ENCODE results near the gene SMYD5.
A peak's percentile ranks its signal among the peaks of the same experiment; 100 is the strongest.

Gene SMYD5

GRCh38 chr2:73243884-73244570 lies 30.0 kb downstream of the SMYD5 start:
- peak; percentile 97 for DNase-seq

DNA sequence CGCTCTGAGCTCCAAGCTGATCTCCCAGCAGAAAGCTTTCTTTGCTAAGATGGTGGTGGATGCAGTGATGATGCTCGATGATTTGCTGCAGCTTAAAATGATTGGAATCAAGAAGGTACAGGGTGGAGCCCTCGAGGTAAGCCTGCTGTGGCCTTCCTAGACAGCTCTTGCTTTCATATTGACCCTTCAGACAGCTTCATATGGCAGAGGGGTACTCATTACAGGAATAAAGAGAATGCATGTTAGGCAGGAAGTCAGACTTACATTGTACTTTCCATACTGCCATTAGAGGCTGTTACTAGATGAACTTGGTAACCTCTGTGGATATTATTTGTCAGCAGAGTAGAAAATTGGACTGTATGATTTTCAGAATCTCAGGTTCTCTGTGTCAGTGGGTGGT lies 30.5 kb downstream of the SMYD5 start:
- DNase-seq: no peak

DNA sequence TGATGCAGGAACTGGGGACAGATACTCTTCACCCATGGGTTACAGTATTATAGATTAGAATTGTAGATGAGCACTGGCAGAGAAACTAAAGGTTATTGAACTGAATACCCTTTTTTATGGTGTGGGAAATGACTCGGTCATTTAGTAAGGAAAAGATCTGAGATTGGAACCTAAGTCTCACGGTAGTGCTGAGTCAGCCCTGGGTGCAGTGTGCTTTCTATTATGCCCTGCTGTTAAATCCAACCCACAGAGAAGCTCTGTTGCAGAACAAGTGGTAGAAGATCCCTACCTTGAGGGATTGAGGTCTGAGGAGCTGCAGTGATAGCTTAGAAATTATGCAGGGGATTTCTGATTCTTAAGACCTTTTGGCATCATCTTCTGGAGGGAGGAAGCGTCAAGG lies 32.8 kb downstream of the SMYD5 start:
- no peak for DNase-seq

GRCh38 chr2:73249636-73250035 lies 35.6 kb downstream of the SMYD5 start:
- DNase-seq: no peak

GRCh38 chr2:73250872-73251846 lies 37.1 kb downstream of the SMYD5 start:
- DNase-seq: no peak

GRCh38 chr2:73252238-73253027 lies 38.4 kb downstream of the SMYD5 start:
- DNase-seq: no peak

GRCh38 chr2:73253400-73253799 lies 39.4 kb downstream of the SMYD5 start:
- DNase-seq: no peak

DNA sequence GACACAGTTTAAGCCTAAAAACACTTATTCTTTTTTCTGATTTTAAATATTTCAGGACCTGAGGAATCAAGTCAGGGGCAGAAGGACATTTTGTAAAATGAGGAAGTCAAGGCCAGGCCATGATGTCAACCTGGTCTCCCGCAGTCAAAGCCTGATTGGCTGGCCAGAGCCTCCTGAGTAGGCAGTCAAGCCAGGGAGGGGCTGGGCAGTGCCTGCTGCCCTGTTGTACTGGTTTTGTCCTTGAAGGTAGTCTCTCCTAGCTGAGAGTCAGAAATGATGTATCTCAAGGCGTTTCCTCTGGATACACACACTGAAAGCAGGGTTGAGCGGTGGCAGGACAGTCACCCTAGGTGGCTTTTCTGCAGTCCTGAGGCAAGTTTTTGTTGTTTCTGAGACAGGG lies 39.9 kb downstream of the SMYD5 start:
- DNase-seq: no peak

DNA sequence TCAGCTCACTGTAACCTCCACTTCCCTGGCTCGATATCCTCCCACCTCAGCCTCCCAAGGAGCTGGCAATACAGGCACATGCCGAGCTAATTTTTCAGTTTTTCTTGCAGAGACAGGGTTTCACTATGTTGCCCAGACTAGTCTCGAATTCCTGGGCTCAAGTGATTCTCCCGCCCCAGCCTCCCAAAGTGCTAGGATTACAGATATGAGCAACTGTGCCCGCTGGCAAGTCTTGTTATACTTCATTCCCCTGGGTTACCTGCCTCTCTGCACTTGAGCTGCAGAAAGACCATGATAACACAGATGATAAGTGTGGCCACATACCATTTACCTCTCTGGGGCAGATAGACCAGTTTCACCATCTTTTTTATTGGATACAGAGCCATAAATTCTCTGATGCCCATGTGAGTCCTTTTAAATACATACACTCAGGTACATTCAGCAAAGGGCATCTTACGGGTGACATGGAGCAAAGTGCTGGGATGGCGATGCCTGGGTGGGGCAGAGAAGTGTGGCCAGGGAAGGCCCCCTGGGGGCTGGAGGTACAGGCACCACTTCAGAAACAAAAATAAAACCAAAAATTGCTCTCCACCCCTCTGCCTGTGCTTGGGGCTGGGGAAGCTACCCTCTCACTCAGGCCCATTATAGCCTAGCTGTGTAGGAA lies 40.4 kb downstream of the SMYD5 start:
- no peak for DNase-seq

- no peak for DNase-seq
Measured at GRCh38 chr2:73255007-73255644, 41.1 kb downstream of the SMYD5 start.

GRCh38 chr2:73255907-73256617 lies 42.0 kb downstream of the SMYD5 start:
- DNase-seq: no peak

- no peak for DNase-seq
Measured at GRCh38 chr2:73256618-73256922, 42.5 kb downstream of the SMYD5 start.

DNA sequence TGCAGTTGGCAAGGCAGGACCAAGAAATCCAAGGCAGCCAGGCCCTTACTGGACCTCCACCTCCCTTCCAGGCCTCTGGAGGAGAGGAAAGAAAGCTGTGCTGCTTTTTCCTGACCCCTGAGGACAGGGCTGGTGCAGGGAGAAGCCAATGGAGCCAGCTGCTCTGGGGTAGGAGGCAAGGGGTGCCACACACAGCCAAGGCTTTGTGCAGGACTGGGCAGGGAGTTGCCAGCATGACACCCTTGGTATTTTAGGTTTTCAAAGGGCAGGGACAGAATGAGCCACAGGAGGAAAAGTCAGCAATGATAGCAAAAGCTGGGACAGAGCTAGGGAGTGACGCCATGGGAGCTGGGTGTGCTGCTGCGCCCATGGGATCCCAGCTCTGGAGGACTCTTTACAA lies 43.0 kb downstream of the SMYD5 start:
- DNase-seq: no peak

DNA sequence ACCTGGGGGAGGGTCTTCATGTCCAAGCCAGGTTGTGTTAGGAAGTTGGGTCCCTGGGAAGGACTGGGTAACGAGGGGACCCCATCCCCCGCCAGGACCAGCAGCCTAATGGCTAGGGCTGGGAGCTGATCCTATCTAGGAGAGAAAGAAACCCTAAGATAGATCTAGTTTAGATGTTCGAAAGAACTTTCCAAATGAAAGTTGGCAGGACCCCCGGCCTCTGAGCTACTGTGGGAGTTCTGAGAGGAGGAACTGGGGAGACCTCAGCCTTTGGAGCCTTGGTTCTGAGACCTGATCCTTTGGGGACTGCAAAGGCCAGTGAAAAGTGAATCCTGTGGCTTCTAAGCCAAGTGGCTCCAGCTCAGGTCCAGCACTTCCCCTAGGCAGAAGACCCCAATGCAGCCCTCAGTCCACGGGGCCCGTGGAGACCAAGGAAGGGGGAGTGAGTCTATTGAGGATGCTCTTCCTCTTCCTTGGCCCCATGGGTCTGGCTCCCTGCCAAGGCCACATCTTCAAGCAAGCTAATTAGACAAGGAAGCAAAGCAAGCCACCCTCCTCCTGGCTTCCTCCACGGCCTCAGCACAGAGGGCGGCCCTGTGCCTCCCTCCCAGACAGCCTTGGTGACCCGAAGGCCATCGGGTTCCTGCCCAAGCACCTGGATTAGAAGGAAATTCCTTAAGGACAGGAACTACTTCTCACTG lies 43.5 kb downstream of the SMYD5 start:
- no peak for DNase-seq

DNA sequence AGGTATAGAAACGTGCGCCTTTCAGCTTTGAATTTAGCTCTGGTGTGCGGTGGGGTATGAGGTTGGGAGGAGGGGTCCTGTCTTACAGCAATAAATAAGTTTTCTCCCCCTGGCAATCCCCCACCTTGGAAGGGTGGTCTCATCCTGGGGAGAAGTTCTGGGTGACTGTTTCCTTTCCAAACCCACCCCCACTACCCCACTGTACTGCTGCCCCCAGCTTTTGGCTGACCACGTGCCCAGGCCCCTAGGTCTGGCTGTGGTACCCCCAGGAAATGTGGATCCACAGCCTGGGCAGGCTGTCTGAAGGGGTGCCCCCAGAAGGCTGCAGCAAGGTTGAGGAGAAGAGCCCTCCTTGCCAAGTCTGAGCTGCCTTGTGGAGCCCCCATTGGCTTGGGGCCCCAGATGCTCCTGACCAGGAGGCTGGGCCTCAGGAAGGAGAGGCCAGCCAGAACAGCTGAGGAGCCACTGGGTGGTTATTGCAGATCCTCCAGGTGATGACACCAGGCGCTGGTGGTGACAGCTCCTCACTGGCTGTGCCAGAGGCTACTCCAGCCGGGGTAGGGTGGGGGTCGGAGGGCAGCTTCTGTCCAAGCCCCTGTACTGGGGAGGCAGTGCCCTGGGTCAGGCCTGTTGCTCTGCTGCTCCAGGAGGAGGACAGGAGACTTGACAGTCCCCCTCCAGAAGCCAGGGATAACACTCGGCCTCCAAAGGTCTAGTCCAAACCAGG lies 44.3 kb downstream of the SMYD5 start:
- no peak for DNase-seq

GRCh38 chr2:73258913-73259215 lies 44.8 kb downstream of the SMYD5 start:
- no peak for DNase-seq

DNA sequence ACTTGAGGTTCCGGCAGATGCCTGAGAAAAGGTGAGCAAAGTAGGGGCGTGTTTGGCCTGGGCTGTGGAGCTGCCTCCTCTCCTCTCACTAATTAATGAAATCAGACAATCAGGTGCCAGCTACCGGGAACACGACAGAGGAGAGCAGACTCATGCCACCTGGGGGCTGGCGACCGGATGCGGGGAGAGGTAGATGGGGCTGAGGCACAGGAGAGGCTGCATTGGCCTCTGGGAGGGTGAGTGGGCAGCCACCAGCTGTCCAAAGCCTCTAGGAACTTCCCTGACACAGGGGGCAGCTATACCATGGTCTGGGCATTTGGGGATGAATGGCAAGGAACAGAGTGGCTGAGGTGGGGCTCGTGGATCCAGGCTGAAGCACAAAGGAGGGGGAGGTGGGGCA lies 45.2 kb downstream of the SMYD5 start:
- no peak for DNase-seq

- no peak for DNase-seq
Measured at GRCh38 chr2:73259704-73260337, 45.8 kb downstream of the SMYD5 start.

DNA sequence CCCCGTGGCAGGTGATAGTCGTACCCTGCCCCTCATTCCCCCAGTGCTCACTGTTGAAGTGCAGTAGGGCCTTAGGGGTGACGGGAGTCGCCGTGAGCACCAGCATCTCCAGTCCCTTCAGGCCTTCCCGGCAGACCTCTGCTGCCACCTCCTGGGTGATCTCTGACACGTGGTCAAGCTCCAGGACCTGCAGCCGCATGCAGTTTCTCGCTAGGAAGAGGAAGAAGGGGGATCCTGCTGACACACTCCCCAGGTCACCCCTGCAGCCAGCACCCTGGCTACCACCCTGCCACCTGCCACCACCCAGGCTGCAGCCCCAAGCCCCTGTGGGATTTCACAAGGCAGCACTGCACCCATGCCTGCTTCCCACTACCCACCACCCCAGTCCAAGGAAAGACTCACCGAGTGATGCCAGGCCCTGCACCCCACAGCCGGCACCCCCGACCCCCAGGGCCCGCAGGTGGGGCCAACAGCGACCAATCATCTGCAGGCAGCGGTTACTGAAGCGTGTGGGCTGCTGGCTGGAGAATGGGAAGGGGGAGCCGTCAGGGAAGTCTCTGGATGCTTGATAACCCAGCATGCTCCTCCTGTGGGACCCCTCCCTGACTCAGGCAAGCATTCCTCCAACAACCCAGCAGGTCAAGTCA lies 46.4 kb downstream of the SMYD5 start:
- DNase-seq: peak; percentile 89

Data from islet precursor cell (in vitro differentiated cells).